Activated naive CD8-positive, alpha-beta T cell treated with anti-CD3 and anti-CD28 coated beads, Interleukin-2, amount 50 U/mL, for 24 hours (primary cell): ENCODE measurements around the gene PCGF3.

ENCODE experiments used
- ATAC-seq: fragments of 150-1000 bp; cut with Tn5 transposase; one replicate; pipeline ENCODE4 v1.10.0; 2021
- DNase-seq: peaks from one replicate; pipeline ENCODE4 v3.0.0; 2021
- H3K27ac Mint-ChIP-seq: one replicate; pipeline ENCODE4 v1.8.0; 2021; ENCODE audit warnings: mild to moderate bottlenecking, mixed read lengths
- H3K27me3 Mint-ChIP-seq: one replicate; pipeline ENCODE4 v1.8.0; 2021; ENCODE audit warnings: mixed read lengths
- H3K36me3 Mint-ChIP-seq: one replicate; pipeline ENCODE4 v1.8.0; 2021; ENCODE audit warnings: low read depth, mixed read lengths
- H3K4me1 Mint-ChIP-seq: one replicate; pipeline ENCODE4 v1.8.0; 2021; ENCODE audit warnings: mixed read lengths
- H3K4me3 Mint-ChIP-seq: one replicate; pipeline ENCODE4 v1.8.0; 2021; ENCODE audit warnings: mild to moderate bottlenecking, moderate library complexity, mixed read lengths
- H3K9me3 Mint-ChIP-seq: one replicate; pipeline ENCODE4 v1.8.0; 2021; ENCODE audit warnings: mixed read lengths

Gene PCGF3

GRCh38 chr4:814312-814850 is 108.7 kb downstream of the PCGF3 start:
- peaks cover 53% of the 10 kb centered on the region for H3K27me3 Mint-ChIP-seq
- H3K27ac Mint-ChIP-seq = no peak overlapping the region
- no peaks in the 10 kb centered on the region for H3K9me3 Mint-ChIP-seq
- ATAC-seq = no peak
- DNase-seq = no peak
- no peaks in the 10 kb centered on the region for H3K4me1 Mint-ChIP-seq
- no peak overlapping the region for H3K4me3 Mint-ChIP-seq
- H3K36me3 Mint-ChIP-seq = no peaks in the 10 kb centered on the region

GRCh38 chr4:815464-816146 is 110.0 kb downstream of the PCGF3 start:
- no peaks in the 10 kb centered on the region for H3K36me3 Mint-ChIP-seq
- H3K4me1 Mint-ChIP-seq = no peaks in the 10 kb centered on the region
- H3K4me3 Mint-ChIP-seq = no peak overlapping the region
- DNase-seq (no peak), ATAC-seq (no peak)
- no peaks in the 10 kb centered on the region for H3K9me3 Mint-ChIP-seq
- H3K27ac Mint-ChIP-seq = no peak overlapping the region
- H3K27me3 Mint-ChIP-seq = peaks cover 56% of the 10 kb centered on the region

GRCh38 chr4:818106-818921 is 112.7 kb downstream of the PCGF3 start:
- H3K9me3 Mint-ChIP-seq = no peaks in the 10 kb centered on the region
- H3K4me3 Mint-ChIP-seq = no peak overlapping the region
- H3K27ac Mint-ChIP-seq = no peak overlapping the region
- no peaks in the 10 kb centered on the region for H3K4me1 Mint-ChIP-seq
- ATAC-seq (no peak), DNase-seq (no peak)
- H3K27me3 Mint-ChIP-seq = peaks cover 56% of the 10 kb centered on the region
- no peaks in the 10 kb centered on the region for H3K36me3 Mint-ChIP-seq

- H3K27me3 Mint-ChIP-seq = peaks cover 52% of the 10 kb centered on the region
Measured at GRCh38 chr4:819401-820229, 114.0 kb downstream of the PCGF3 start.

More at GRCh38 chr4:819401-820229, 114.0 kb downstream of the PCGF3 start:
- Mint-ChIP-seq H3K27ac (no peak overlapping the region), H3K36me3 (no peaks in the 10 kb centered on the region), H3K4me1 (no peaks in the 10 kb centered on the region), H3K4me3 (no peak overlapping the region), H3K9me3 (no peaks in the 10 kb centered on the region)
- ATAC-seq (no peak), DNase-seq (no peak)
